ENCODE data around the gene CSF1R. TPM values are rescaled to one million over a fixed set of nuclear protein-coding genes. Genes with fewer than 3 reads are reported as not detected.

The CSF1R gene
- total and polyA plus RNA-seq, 7 donors = 1.2 to 20.0 (median 4.2) TPM

- H3K9me3 ChIP-seq = no peaks in the 10 kb centered on the region
- no peak for TF ChIP-seq CTCF (IDR thresholded peaks at IDR 0.05)
- H3K27ac ChIP-seq = no peak overlapping the region
- WGBS, 3 donors = 78 to 85% (median 79%) methylated on average over 8 of the region's 8 CpGs
- no peak for DNase-seq
- no peaks in the 10 kb centered on the region for H3K4me1 ChIP-seq
- no peaks in the 10 kb centered on the region for H3K36me3 ChIP-seq (ENCODE audit: insufficient read depth in 1 of 2, low read depth in 1 of 2)
- no peak overlapping the region for H3K4me3 ChIP-seq
- no peak for ATAC-seq
- H3K27me3 ChIP-seq (ENCODE audit: insufficient read depth in 3 of 3, low read length in 2 of 3) = no peaks in the 10 kb centered on the region
- intact Hi-C loops (cut with DNase I) = no loop called here
These were observed 9.3 kb downstream of the CSF1R start for GRCh38 chr5:150077060-150077459.

- Histone ChIP-seq H3K4me3 (no peak overlapping the region), H3K27me3 (ENCODE audit: insufficient read depth in 3 of 3, low read length in 2 of 3) (no peaks in the 10 kb centered on the region), H3K27ac (no peak overlapping the region), H3K4me1 (no peaks in the 10 kb centered on the region), H3K36me3 (ENCODE audit: insufficient read depth in 1 of 2, low read depth in 1 of 2) (no peaks in the 10 kb centered on the region), H3K9me3 (no peaks in the 10 kb centered on the region)
- ATAC-seq (no peak), DNase-seq (peak in 1 of 2 donors; percentile 32)
- WGBS, 3 donors = 75 to 87% (median 83%) methylated on average over 4 of the region's 4 CpGs
- no peak for TF ChIP-seq CTCF (IDR thresholded peaks at IDR 0.05)
- intact Hi-C loops (cut with DNase I) = no loop called here
These were observed 10.5 kb downstream of the CSF1R start for GRCh38 chr5:150075806-150076205.

GRCh38 chr5:150075233-150075632, 11.1 kb downstream of the CSF1R start:
- Histone ChIP-seq H3K27ac (no peak overlapping the region), H3K4me1 (no peaks in the 10 kb centered on the region), H3K9me3 (no peaks in the 10 kb centered on the region), H3K4me3 (no peak overlapping the region), H3K27me3 (ENCODE audit: insufficient read depth in 3 of 3, low read length in 2 of 3) (no peaks in the 10 kb centered on the region), H3K36me3 (ENCODE audit: insufficient read depth in 1 of 2, low read depth in 1 of 2) (no peaks in the 10 kb centered on the region)
- ATAC-seq = no peak
- 66 to 94% (median 87%) methylated on average over 4 of the region's 4 CpGs for WGBS, 3 donors
- DNase-seq = no peak
- intact Hi-C loops (cut with DNase I) = no loop called here
- no peak for TF ChIP-seq CTCF (IDR thresholded peaks at IDR 0.05)

GRCh38 chr5:150073677-150074076, 12.7 kb downstream of the CSF1R start:
- intact Hi-C loops (cut with DNase I) = no loop called here
- WGBS, 3 donors = 62 to 79% (median 68%) methylated on average over 3 of the region's 3 CpGs
- no peaks in the 10 kb centered on the region for H3K36me3 ChIP-seq (ENCODE audit: insufficient read depth in 1 of 2, low read depth in 1 of 2)
- H3K4me1 ChIP-seq = no peaks in the 10 kb centered on the region
- H3K27ac ChIP-seq = no peak overlapping the region
- H3K9me3 ChIP-seq = no peaks in the 10 kb centered on the region
- no peak for TF ChIP-seq CTCF (IDR thresholded peaks at IDR 0.05)
- ATAC-seq (no peak), DNase-seq (no peak)
- no peak overlapping the region for H3K4me3 ChIP-seq
- no peaks in the 10 kb centered on the region for H3K27me3 ChIP-seq (ENCODE audit: insufficient read depth in 3 of 3, low read length in 2 of 3)

- Histone ChIP-seq H3K27me3 (ENCODE audit: insufficient read depth in 3 of 3, low read length in 2 of 3) (no peaks in the 10 kb centered on the region), H3K4me3 (no peak overlapping the region), H3K27ac (no peak overlapping the region), H3K4me1 (no peaks in the 10 kb centered on the region), H3K36me3 (ENCODE audit: insufficient read depth in 1 of 2, low read depth in 1 of 2) (no peaks in the 10 kb centered on the region), H3K9me3 (no peaks in the 10 kb centered on the region)
- no peak for TF ChIP-seq CTCF (IDR thresholded peaks at IDR 0.05)
- ATAC-seq (no peak), DNase-seq (no peak)
- 90 to 95% (median 92%) methylated on average over 5 of the region's 5 CpGs for WGBS, 3 donors
- intact Hi-C loops (cut with DNase I) = no loop called here
These were observed 13.2 kb downstream of the CSF1R start for GRCh38 chr5:150073086-150073625.

All from psoas muscle (tissue), 8 donors.